Type B pancreatic cell (in vitro differentiated cells): ENCODE data around the gene KCNV2. TPM values are rescaled to one million over a fixed set of nuclear protein-coding genes. Genes with fewer than 3 reads are reported as not detected.

Experiments used
- DNase-seq: peaks from one replicate; pipeline ENCODE4 v3.0.0; 2021; ENCODE audit warnings: mixed read lengths; ENCODE audit not compliant: unreplicated experiment; ENCODE audit errors: extremely low spot score
- H3K27ac Mint-ChIP-seq: 2 replicates; pipeline ENCODE4 v1.8.0; 2021; ENCODE audit warnings: mild to moderate bottlenecking, mixed read lengths
- H3K27me3 Mint-ChIP-seq: 2 replicates; pipeline ENCODE4 v1.8.0; 2021; ENCODE audit warnings: mixed read lengths
- H3K36me3 Mint-ChIP-seq: 2 replicates; pipeline ENCODE4 v1.8.0; 2021; ENCODE audit warnings: mixed read lengths
- H3K4me1 Mint-ChIP-seq: one replicate; pipeline ENCODE4 v1.8.0; 2021; ENCODE audit warnings: mixed read lengths; ENCODE audit not compliant: unreplicated experiment
- H3K4me3 Mint-ChIP-seq: 2 replicates; pipeline ENCODE4 v1.8.0; 2021; ENCODE audit warnings: mild to moderate bottlenecking, mixed read lengths
- H3K9me3 Mint-ChIP-seq: 2 replicates; pipeline ENCODE4 v1.8.0; 2021; ENCODE audit warnings: mixed read lengths
- CTCF ChIP-seq: fragments of 200-600 bp; sonication (generic); conservative IDR thresholded peaks from 2 replicates; pipeline ENCODE4 v1.5.0; 2021; ENCODE audit warnings: antibody characterized with exemption, mild to moderate bottlenecking
- total RNA-seq: library from RNA; stranded (reverse); gene quantifications from 2 replicates; pipeline ENCODE4 v1.2.1, GENCODE V29; 2021; ENCODE audit warnings: low replicate concordance

KCNV2 gene
- total RNA-seq, 1 donor from 2014 or later: not detected

GRCh38 chr9:2743937-2744529 is 26.7 kb downstream of the KCNV2 start:
- peaks cover 17% of the 10 kb centered on the region for H3K4me1 Mint-ChIP-seq
- no peaks in the 10 kb centered on the region for H3K27me3 Mint-ChIP-seq
- no peak overlapping the region for H3K4me3 Mint-ChIP-seq
- H3K9me3 Mint-ChIP-seq: peaks cover 3% of the 10 kb centered on the region
- no peak for TF ChIP-seq CTCF
- no peak for DNase-seq
- peaks cover 19% of the 10 kb centered on the region for H3K36me3 Mint-ChIP-seq
- H3K27ac Mint-ChIP-seq: no peak overlapping the region

- no peaks in the 10 kb centered on the region for H3K27me3 Mint-ChIP-seq
- TF ChIP-seq CTCF: no peak
- H3K27ac Mint-ChIP-seq: no peak overlapping the region
- H3K9me3 Mint-ChIP-seq: peaks cover 9% of the 10 kb centered on the region
- H3K36me3 Mint-ChIP-seq: peaks cover 31% of the 10 kb centered on the region
- no peak overlapping the region for H3K4me3 Mint-ChIP-seq
- H3K4me1 Mint-ChIP-seq: peaks cover 13% of the 10 kb centered on the region
- no peak for DNase-seq
These were observed 28.5 kb downstream of the KCNV2 start for GRCh38 chr9:2745560-2746380.

GRCh38 chr9:2749485-2749884 is 32.2 kb downstream of the KCNV2 start:
- H3K9me3 Mint-ChIP-seq: peaks cover 23% of the 10 kb centered on the region
- H3K4me1 Mint-ChIP-seq: peaks cover 13% of the 10 kb centered on the region
- TF ChIP-seq CTCF: no peak
- H3K27ac Mint-ChIP-seq: no peak overlapping the region
- no peaks in the 10 kb centered on the region for H3K27me3 Mint-ChIP-seq
- no peak for DNase-seq
- peaks cover 50% of the 10 kb centered on the region for H3K36me3 Mint-ChIP-seq
- H3K4me3 Mint-ChIP-seq: no peak overlapping the region

- Mint-ChIP-seq H3K4me3 (no peak overlapping the region), H3K27ac (no peak overlapping the region), H3K27me3 (no peaks in the 10 kb centered on the region), H3K9me3 (peaks cover 18% of the 10 kb centered on the region), H3K4me1 (no peaks in the 10 kb centered on the region), H3K36me3 (peaks cover 32% of the 10 kb centered on the region)
- no peak for DNase-seq
- no peak for TF ChIP-seq CTCF
These were observed 38.0 kb downstream of the KCNV2 start for GRCh38 chr9:2755285-2755684.

- TF ChIP-seq CTCF: no peak
- H3K27me3 Mint-ChIP-seq: no peaks in the 10 kb centered on the region
- H3K27ac Mint-ChIP-seq: no peak overlapping the region
- peaks cover 20% of the 10 kb centered on the region for H3K36me3 Mint-ChIP-seq
- H3K9me3 Mint-ChIP-seq: peaks cover 11% of the 10 kb centered on the region
- peaks cover 4% of the 10 kb centered on the region for H3K4me1 Mint-ChIP-seq
- no peak overlapping the region for H3K4me3 Mint-ChIP-seq
- no peak for DNase-seq
These were observed 41.0 kb downstream of the KCNV2 start for GRCh38 chr9:2758162-2758897.
